B cell (primary cell): ENCODE data around the gene ABLIM1. TPM values are rescaled to one million over a fixed set of nuclear protein-coding genes. Genes with fewer than 3 reads are reported as not detected.

Experiments
- ATAC-seq: fragments of 200-7000 bp; cut with Tn5 transposase; one replicate; pipeline ENCODE4 v1.10.0; 2021; ENCODE audit warnings: low read depth, mild to moderate bottlenecking, moderate number of reproducible peaks, moderate library complexity
- CTCF ChIA-PET: fragments of 350-600 bp; sonication (Branson Sonifier 250); formaldehyde crosslinking; loops from one replicate; lab custom pipeline; 2021; ENCODE audit warnings: antibody characterized with exemption, inconsistent platforms; lab: Charles Lee
- POLR2A ChIA-PET: fragments of 350-600 bp; sonication (Branson Sonifier 250); formaldehyde crosslinking; loops from one replicate; lab custom pipeline; 2021; ENCODE audit warnings: antibody characterized with exemption; lab: Charles Lee
- DNase-seq: peaks from one replicate; pipeline ENCODE4 v3.0.0; 2013
- H2AFZ ChIP-seq: 2 replicates; pipeline ENCODE4 v1.6.1; 2012; ENCODE audit warnings: mild to moderate bottlenecking, low read depth, low read length; ENCODE audit not compliant: insufficient read depth, poor library complexity, severe bottlenecking
- H3K27ac ChIP-seq, 2 donors: 1 replicate in 1 of 2; 2 replicates in 1 of 2; pipeline ENCODE4 v1.5.1; 2012 to 2013; ENCODE audit warnings: low read length in 2 of 2, mild to moderate bottlenecking in 2 of 2, moderate library complexity in 1 of 2
- H3K27me3 ChIP-seq, 4 experiments: fragments of 200-600 bp in 1 of 4; sonication (generic) in 1 of 4; replicated peaks in 1 of 4; 1 replicate in 2 of 4; 2 replicates in 2 of 4; pipeline versions ENCODE4 v1.6.1 to v1.7.0; 2013 to 2016; ENCODE audit warnings: low read length in 3 of 4, mild to moderate bottlenecking in 2 of 4, mixed read lengths in 1 of 4, moderate library complexity in 1 of 4; ENCODE audit not compliant: insufficient read depth in 4 of 4, control insufficient read depth in 3 of 4; ENCODE audit errors: control extremely low read depth in 1 of 4
- H3K36me3 ChIP-seq, 2 experiments: replicated peaks in 1 of 2; 1 replicate in 1 of 2; 2 replicates in 1 of 2; pipeline versions ENCODE4 v1.6.1 to v1.7.1; 2013; ENCODE audit warnings: low read length in 1 of 2; ENCODE audit not compliant: insufficient read depth in 2 of 2, control insufficient read depth in 1 of 2; ENCODE audit errors: control extremely low read depth in 1 of 2, extremely low read depth in 1 of 2
- H3K4me1 ChIP-seq, 2 donors: fragments of 200-600 bp in 1 of 2; sonication (generic) in 1 of 2; 1 replicate in 1 of 2; 2 replicates in 1 of 2; pipeline versions ENCODE4 v1.5.1 to v1.6.1; 2013 to 2017; ENCODE audit warnings: low read length in 2 of 2; ENCODE audit not compliant: control insufficient read depth in 2 of 2, insufficient read depth in 2 of 2
- H3K4me2 ChIP-seq: replicated peaks from 2 replicates; pipeline ENCODE3; 2012; ENCODE audit warnings: mild to moderate bottlenecking, low read depth, low read length; ENCODE audit not compliant: poor library complexity, severe bottlenecking
- H3K4me3 ChIP-seq, 5 experiments: fragments of 200-600 bp in 1 of 5; sonication (generic) in 1 of 5; 1 replicate in 3 of 5; 2 replicates in 2 of 5; pipeline versions ENCODE4 v1.5.1 to v1.7.0; 2011 to 2016; ENCODE audit warnings: low read length in 4 of 5, mild to moderate bottlenecking in 4 of 5, low read depth in 2 of 5, control low read depth in 1 of 5, moderate library complexity in 1 of 5; ENCODE audit not compliant: insufficient read depth in 1 of 5; ENCODE audit errors: control extremely low read depth in 1 of 5, extremely low read depth in 1 of 5
- H3K79me2 ChIP-seq: fragments of 200-600 bp; sonication (generic); one replicate; pipeline ENCODE4 v1.6.0; 2016; ENCODE audit warnings: low read length; ENCODE audit not compliant: control insufficient read depth, insufficient read depth
- H3K9ac ChIP-seq: fragments of 200-600 bp; sonication (generic); 2 replicates; pipeline ENCODE4 v1.6.1; 2017; ENCODE audit warnings: mild to moderate bottlenecking, low read length, moderate library complexity
- H3K9me3 ChIP-seq, 3 donors: one replicate each; pipeline versions ENCODE4 v1.6.1 to v1.7.1; 2013; ENCODE audit warnings: low read length in 2 of 3; ENCODE audit not compliant: control insufficient read depth in 2 of 3, insufficient read depth in 1 of 3; ENCODE audit errors: control extremely low read depth in 1 of 3
- H4K20me1 ChIP-seq: 2 replicates; pipeline ENCODE4 v1.6.0; 2012; ENCODE audit warnings: mild to moderate bottlenecking, low read length; ENCODE audit not compliant: insufficient read depth, control insufficient read depth, poor library complexity, severe bottlenecking
- H3K27ac Mint-ChIP-seq: one replicate; pipeline ENCODE4 v1.8.0; 2021; ENCODE audit warnings: mixed read lengths
- H3K27me3 Mint-ChIP-seq: one replicate; pipeline ENCODE4 v1.8.0; 2021; ENCODE audit warnings: mixed read lengths
- H3K4me1 Mint-ChIP-seq: one replicate; pipeline ENCODE4 v1.8.0; 2021; ENCODE audit warnings: mixed read lengths
- H3K4me3 Mint-ChIP-seq: one replicate; pipeline ENCODE4 v1.8.0; 2021; ENCODE audit warnings: mixed read lengths
- H3K9me3 Mint-ChIP-seq: one replicate; pipeline ENCODE4 v1.8.0; 2022; ENCODE audit warnings: mixed read lengths; ENCODE audit not compliant: insufficient read depth
- CTCF ChIP-seq: fragments of 200-600 bp; IDR thresholded peaks from one replicate; pipeline ENCODE4 v1.8.0; 2022; ENCODE audit warnings: antibody characterized with exemption, mild to moderate bottlenecking
- EZH2 ChIP-seq: IDR thresholded peaks from 2 replicates; pipeline ENCODE4 v1.6.1; 2012; ENCODE audit warnings: borderline replicate concordance, low read depth, mild to moderate bottlenecking, moderate library complexity, low read length; ENCODE audit not compliant: insufficient read depth, poor library complexity, severe bottlenecking
- WGBS: methylation state at CpG from one replicate; pipeline ENCODE4 v1.1.5; 2013; ENCODE audit warnings: missing lambda C conversion rate; ENCODE audit not compliant: insufficient coverage; 5-methylcytosine and 5-hydroxymethylcytosine counted together
- intact Hi-C: fragments of 100-400 bp; cut with micrococcal nuclease; formaldehyde crosslinking; loops from one replicate; pipeline ENCODE4 v1.10.0; 2022
- polyA plus RNA-seq: library from polyadenylated mRNA; depleted of rRNA; stranded (reverse); fragments of >200 nt; gene quantifications from 2 replicates; pipeline ENCODE4 v1.2.3, GENCODE V29; 2012
- total RNA-seq, 2 donors: library from RNA; stranded (reverse); fragments of 120-200 nt in 1 of 2; gene quantifications; 1 replicate in 1 of 2; 2 replicates in 1 of 2; pipeline versions ENCODE4 v1.2.3 to v1.2.4, GENCODE V29; 2013 to 2022

Gene ABLIM1
- total and polyA plus RNA-seq, 2 donors (not counting 1 experiment from before 2014, with no cell fraction given) = 55.6 to 148 TPM

- Mint-ChIP-seq H3K4me1 (no peaks in the 10 kb centered on the region), H3K9me3 (no peaks in the 10 kb centered on the region), H3K4me3 (no peak overlapping the region), H3K27ac (no peak overlapping the region), H3K27me3 (peaks cover 4% of the 10 kb centered on the region)
- Histone ChIP-seq H3K4me3 (no peak overlapping the region), H3K9ac (no peak overlapping the region), H3K27me3 (no peaks in the 10 kb centered on the region), H3K27ac (no peak overlapping the region), H3K4me1 (no peaks in the 10 kb centered on the region), H3K9me3 (peaks cover 0 to 3% (median 0%) of the 10 kb centered on the region in 3 donors), H3K36me3 (no peaks in the 10 kb centered on the region), H3K79me2 (no peaks in the 10 kb centered on the region), H4K20me1 (no peaks in the 10 kb centered on the region), H3K4me2 (no peak overlapping the region), H2AFZ (no peak overlapping the region)
- WGBS = 89% methylated on average over 6 of the region's 10 CpGs
- DNase-seq (no peak), ATAC-seq (no peak)
- POLR2A ChIA-PET = no interaction called here
- TF ChIP-seq CTCF = no peak
- TF ChIP-seq EZH2 = no peak
- CTCF ChIA-PET = no interaction called here
- intact Hi-C loops = no loop called here
These were observed 5.4 kb downstream of the ABLIM1 start for GRCh38 chr10:114652402-114653368.

GRCh38 chr10:114650831-114651230, 7.2 kb downstream of the ABLIM1 start:
- ChIA-PET CTCF (interaction anchor here (0.6 kb wide), 1 partner anchor 66 kb away, joined by 3 read pairs; no protein-coding TSS in a partner anchor), POLR2A (no interaction called here)
- Histone ChIP-seq H3K36me3 (no peaks in the 10 kb centered on the region), H3K9me3 (peaks cover 0 to 3% (median 0%) of the 10 kb centered on the region in 3 donors), H3K79me2 (no peaks in the 10 kb centered on the region), H3K4me3 (no peak overlapping the region), H4K20me1 (no peaks in the 10 kb centered on the region), H3K4me1 (no peaks in the 10 kb centered on the region), H3K27me3 (no peaks in the 10 kb centered on the region), H3K4me2 (no peak overlapping the region), H3K27ac (no peak overlapping the region), H2AFZ (no peak overlapping the region), H3K9ac (no peak overlapping the region)
- H3K4me1 Mint-ChIP-seq = no peaks in the 10 kb centered on the region
- no peaks in the 10 kb centered on the region for H3K9me3 Mint-ChIP-seq
- TF ChIP-seq EZH2 (no peak), CTCF (no peak)
- no peak overlapping the region for H3K27ac Mint-ChIP-seq
- DNase-seq (no peak), ATAC-seq (no peak)
- WGBS = 93% methylated on average over 5 of the region's 9 CpGs
- intact Hi-C loops = no loop called here
- H3K4me3 Mint-ChIP-seq = no peak overlapping the region
- H3K27me3 Mint-ChIP-seq = no peaks in the 10 kb centered on the region
